Ecto neural progenitor cell (in vitro differentiated cells): ENCODE measurements around the gene MAP3K15.

ENCODE experiments used
- DNase-seq: peaks from one replicate; pipeline ENCODE4 v3.0.0-alpha.2; 2018; ENCODE audit warnings: low spot score

MAP3K15 gene, protein sequence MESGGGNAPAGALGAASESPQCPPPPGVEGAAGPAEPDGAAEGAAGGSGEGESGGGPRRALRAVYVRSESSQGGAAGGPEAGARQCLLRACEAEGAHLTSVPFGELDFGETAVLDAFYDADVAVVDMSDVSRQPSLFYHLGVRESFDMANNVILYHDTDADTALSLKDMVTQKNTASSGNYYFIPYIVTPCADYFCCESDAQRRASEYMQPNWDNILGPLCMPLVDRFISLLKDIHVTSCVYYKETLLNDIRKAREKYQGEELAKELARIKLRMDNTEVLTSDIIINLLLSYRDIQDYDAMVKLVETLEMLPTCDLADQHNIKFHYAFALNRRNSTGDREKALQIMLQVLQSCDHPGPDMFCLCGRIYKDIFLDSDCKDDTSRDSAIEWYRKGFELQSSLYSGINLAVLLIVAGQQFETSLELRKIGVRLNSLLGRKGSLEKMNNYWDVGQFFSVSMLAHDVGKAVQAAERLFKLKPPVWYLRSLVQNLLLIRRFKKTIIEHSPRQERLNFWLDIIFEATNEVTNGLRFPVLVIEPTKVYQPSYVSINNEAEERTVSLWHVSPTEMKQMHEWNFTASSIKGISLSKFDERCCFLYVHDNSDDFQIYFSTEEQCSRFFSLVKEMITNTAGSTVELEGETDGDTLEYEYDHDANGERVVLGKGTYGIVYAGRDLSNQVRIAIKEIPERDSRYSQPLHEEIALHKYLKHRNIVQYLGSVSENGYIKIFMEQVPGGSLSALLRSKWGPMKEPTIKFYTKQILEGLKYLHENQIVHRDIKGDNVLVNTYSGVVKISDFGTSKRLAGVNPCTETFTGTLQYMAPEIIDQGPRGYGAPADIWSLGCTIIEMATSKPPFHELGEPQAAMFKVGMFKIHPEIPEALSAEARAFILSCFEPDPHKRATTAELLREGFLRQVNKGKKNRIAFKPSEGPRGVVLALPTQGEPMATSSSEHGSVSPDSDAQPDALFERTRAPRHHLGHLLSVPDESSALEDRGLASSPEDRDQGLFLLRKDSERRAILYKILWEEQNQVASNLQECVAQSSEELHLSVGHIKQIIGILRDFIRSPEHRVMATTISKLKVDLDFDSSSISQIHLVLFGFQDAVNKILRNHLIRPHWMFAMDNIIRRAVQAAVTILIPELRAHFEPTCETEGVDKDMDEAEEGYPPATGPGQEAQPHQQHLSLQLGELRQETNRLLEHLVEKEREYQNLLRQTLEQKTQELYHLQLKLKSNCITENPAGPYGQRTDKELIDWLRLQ (N-terminal part only)

GRCh38 chrX:19514791-19515614 lies at the start of gene MAP3K15:
Gene MAP3K15 (minus strand): TSS chrX:19515508. CDS start chrX:19515261, 247 bp downstream.
- DNase-seq: peak; percentile 61

DNA sequence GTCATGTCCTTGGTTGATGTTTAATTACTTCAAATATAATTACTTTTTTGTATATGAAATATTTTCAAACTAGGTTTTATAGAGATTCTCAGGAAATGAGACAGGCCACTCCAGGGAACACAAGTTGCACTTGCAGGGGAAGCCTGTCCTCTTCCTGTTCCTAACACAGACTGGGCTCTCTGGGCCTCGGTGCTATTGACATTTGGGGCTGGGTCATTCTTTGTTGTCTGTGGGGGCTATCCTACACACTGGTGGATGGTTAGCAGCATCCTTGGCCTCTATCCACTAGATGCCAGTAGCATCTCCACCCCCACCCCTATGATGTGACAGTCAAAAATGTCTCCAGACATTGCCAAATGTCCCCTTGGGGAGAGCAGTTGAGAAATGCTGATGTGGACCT lies 49.3 kb upstream of the MAP3K15 start:
- no peak for DNase-seq

- no peak for DNase-seq
These were observed 48.4 kb upstream of the MAP3K15 start for GRCh38 chrX:19563746-19564145.

GRCh38 chrX:19563327-19563726 lies 48.0 kb upstream of the MAP3K15 start:
- DNase-seq: no peak

- no peak for DNase-seq
These were observed 45.3 kb upstream of the MAP3K15 start for GRCh38 chrX:19560611-19561010.

- no peak for DNase-seq
These were observed 42.5 kb upstream of the MAP3K15 start for GRCh38 chrX:19557822-19558221.

GRCh38 chrX:19556202-19556601 lies 40.9 kb upstream of the MAP3K15 start:
- no peak for DNase-seq

DNA sequence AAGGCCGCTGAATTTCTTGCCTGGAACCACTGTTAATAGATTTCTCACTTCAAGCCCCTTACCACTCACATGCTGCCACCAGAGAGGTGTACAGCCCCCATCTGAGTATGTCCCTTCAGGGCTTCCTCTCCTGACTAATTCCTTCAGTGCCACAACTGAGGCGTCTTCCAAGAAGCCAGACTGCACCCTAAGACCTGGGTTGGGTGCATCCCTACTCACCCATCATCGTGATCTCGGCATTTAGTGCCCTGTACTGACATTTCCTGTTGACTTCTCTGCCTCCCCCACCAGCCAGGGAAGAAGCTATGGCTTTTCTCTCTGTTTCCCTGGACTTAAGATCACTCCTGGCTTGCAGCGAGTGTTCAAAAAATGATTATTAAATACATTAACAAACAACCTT lies 40.4 kb upstream of the MAP3K15 start:
- no peak for DNase-seq

GRCh38 chrX:19555236-19555635 lies 39.9 kb upstream of the MAP3K15 start:
- no peak for DNase-seq

GRCh38 chrX:19554786-19555185 lies 39.5 kb upstream of the MAP3K15 start:
- no peak for DNase-seq

- no peak for DNase-seq
These were observed 37.5 kb upstream of the MAP3K15 start for GRCh38 chrX:19552793-19553192.

DNA sequence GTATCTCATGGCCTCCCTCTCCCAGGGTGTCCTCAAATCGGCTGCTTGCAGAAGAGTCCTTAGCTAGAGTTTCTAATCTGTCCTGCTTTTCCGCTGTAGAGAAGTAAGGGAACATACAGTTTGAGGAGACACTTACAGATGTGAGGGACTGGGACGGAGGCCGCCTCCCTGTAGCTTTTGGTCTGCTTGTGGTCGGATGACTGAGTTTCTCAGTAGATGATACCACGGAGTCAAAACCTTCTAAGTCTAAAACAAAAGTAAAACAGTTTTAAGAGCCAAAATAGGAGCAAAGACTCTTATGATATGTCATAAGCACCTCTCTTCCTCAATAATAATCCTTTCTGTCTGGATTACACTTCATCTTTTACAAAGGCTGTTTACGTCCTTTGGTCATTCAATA lies 34.5 kb upstream of the MAP3K15 start:
- DNase-seq: no peak

GRCh38 chrX:19548934-19549333 lies 33.6 kb upstream of the MAP3K15 start:
- no peak for DNase-seq

DNA sequence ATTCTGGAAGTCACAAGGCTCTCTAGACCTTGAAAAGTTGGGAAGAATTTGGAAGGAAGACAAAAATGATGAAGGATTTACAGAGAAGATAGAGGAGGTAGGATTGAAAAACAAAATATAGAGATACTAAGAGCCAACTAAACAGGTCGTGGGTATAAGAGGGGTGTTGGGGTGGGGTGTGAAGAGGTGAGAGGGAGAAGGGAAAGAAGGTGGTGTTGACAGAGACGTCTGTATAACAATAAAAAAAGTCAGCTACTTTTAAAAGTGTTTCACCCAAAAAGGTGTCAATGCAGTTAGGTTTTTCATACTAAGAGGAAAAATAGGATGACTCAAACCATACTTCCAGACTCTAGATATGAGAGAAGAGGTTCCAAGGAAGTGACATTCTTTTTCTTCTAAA lies 33.0 kb upstream of the MAP3K15 start:
- DNase-seq: no peak

- DNase-seq: no peak
These were observed 30.3 kb upstream of the MAP3K15 start for GRCh38 chrX:19545651-19546050.

- no peak for DNase-seq
These were observed 29.5 kb upstream of the MAP3K15 start for GRCh38 chrX:19544693-19545305.

DNA sequence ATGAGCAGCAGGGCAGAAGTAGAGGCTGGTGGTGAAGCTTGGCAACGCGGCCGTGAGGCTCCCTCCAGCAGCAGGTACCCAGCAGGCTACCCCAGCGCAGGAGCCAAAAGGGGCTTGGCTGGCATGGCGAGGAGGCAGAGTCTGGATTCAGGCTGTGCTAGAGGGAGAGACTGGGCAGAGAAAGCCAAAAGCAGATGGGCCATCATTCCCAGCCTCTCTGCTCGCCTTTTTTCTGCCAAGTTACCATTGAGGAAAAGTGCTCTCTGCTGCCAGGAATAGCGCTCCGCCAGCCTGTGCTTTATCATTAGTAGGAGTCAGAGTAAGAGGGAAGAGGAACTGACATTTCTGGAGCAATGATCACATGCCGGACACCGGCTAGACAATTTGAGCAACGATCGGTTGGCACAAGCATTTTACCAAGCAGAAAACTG lies 28.7 kb upstream of the MAP3K15 start:
- DNase-seq: no peak

DNA sequence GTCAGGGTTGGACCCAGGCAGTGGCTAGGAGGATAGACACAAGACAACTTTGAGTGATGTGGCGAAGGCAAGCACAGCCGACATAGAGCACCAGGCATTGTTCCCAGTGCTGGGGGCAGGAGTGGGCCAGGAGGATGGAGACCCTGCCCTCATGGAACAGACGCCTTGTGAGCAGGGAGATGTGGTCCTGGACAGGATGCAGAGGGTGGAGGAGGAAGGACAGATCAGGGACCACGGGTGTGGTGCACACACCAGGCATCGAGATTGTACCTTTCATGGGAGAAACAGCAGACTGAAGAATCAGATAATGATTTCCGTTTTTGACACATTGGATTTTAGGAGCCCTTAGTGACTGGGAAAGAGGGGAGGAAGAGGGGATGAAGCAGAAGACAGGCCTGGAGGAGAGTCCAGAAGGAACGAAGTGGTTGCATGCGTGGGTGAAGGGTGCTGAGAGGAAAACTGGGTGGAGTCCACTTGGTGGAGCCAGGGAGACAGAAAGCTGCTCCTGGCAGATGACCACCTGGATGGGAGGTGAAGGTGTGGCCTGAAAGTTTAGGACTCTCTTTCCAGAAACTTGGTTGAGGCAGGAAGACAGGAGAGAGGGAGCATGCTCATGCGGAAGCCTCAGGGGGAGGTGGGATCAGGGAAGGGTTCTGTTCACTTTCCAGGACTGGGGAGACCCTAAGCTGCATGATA lies 27.9 kb upstream of the MAP3K15 start:
- no peak for DNase-seq

DNA sequence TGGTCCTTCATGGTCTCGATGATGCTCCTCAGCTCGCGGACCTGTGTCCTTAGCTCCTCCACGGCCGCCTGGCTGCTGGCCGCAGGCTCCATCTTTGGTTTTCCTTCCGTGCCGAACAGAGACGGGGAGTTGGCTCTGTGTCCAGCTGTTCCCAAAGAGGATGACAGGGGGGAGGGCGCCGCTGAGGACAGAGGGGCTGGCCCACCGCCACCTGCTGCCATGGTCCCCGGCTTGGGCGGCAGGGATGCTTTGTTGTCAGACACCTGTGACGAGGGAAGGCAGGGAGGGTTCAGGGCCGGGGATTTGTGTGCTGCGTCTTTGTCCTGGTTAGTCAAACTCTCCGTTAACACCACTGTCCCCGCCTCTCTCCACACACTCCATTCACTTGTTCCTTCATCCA lies 26.6 kb upstream of the MAP3K15 start:
- DNase-seq: no peak

- DNase-seq: no peak
These were observed 25.9 kb upstream of the MAP3K15 start for GRCh38 chrX:19541196-19541595.
